HG03103 (cell line): ENCODE data around the gene SAA1.
A peak's percentile ranks its signal among the peaks of the same experiment; 100 is the strongest.
"Not testable (repeated sequence)": the region's sequence is repeated elsewhere in the genome, so short reads cannot be mapped to it uniquely, and the experiment has no call there.

Source experiments
- ATAC-seq: cut with Tn5 transposase; IDR thresholded peaks from one replicate; pipeline ENCODE4 v1.9.1; 2021; ENCODE audit warnings: low read depth; ENCODE audit not compliant: unreplicated experiment

SAA1 gene

DNA sequence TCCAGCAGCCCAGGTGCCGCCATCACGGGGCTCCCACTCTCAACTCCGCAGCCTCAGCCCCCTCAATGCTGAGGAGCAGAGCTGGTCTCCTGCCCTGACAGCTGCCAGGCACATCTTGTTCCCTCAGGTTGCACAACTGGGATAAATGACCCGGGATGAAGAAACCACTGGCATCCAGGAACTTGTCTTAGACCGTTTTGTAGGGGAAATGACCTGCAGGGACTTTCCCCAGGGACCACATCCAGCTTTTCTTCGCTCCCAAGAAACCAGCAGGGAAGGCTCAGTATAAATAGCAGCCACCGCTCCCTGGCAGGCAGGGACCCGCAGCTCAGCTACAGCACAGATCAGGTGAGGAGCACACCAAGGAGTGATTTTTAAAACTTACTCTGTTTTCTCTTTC lies at the start of gene SAA1:
Gene SAA1, plus strand, starts transcription at position 316 of the 400 bp plus-strand sequence. CDS start 624 bp downstream, outside the sequence.
- ATAC-seq: no peak

DNA sequence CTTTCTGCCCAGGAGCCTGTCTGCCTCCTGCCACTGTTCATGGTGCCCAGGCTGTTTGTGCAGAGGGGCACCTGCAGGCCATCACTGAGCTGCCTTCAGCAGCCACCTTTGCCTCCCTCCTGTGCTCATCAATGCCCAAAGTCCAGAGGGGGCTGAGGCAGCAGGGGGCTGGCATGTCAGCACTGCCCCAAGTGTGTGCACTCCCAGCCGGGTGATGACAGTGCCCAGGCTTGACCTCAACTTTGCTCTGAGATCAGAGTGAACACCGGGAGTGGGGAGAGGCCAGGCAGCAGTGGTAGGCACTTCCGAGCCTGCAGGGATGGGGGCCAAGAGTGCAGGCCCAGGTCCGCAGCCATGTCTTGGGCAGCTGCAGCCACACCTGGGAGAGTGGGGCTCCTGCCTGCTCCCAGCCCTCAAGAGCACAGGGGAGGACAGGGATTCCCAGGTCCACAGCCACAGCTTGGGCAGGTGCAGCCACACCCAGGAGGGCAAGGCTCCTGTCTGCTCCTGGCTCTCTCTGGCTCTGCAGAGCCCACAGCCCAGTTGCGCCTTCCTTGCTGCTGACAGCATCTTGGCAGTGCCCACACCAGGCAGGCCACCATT lies 44.7 kb upstream of the SAA1 start:
- no peak for ATAC-seq

DNA sequence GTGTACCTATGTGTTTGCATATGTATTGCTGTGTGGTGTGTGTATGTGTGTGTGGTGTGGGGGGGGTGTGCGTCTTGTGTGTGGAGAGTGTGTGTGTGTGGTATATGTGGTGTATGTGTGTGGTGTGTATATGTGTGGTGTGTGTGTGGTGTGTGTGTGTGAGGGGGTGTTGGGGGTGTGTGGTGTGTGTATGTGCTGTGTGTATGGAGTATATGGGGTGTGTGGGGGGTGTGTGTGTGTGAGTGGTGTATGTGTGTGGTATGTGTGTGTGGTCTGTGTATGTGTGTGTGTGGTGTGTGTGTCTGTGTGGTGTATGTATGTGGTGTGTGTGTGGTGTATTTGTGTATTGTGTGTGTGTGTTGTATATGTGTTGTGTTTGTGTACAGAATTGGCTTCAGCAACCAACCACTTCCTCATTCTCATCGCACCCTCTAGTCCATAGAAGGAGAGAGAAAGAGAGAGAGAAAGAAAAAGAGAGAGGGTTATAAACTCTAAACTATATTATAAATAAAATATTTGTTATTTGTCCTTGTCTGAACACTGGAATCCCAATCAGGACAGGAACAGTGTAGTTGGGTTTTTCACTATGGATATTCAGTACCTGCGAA lies 43.1 kb upstream of the SAA1 start:
- ATAC-seq: no peak

DNA sequence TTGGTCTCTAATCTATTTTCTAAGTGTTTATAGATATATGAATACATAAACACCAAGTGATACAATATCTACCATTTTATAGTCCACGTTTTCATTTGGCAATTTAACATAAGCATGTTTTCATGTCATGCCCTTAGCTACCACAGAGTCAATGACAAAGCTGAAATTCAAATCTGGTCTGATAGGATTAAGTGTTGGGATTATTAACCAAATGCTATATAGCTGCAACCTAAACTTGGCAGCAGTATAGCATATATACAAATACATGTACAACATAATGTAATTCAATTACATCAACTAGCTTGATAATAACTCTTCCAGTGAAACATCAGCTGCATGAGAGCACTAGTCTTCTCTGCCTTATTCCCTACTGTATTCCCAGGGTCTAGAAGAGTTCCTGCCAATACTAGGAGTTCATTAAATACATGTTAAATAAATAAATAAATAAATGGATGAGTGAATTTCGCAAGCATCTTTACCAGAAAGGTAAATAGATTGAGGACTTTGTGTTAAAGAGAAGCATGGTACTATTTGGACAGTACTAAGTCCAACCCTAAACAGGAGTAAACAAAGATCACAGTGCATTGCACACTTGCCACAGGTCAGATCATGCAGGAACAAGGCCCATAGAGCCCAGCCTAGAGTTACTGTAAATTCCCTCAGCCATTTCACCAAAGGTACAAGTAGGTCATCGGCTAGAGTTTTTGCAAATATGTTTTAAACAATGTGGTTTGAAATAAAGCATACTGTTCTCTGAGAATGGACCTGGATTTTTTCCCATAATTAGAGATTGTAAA lies 42.3 kb upstream of the SAA1 start:
- ATAC-seq: no peak

DNA sequence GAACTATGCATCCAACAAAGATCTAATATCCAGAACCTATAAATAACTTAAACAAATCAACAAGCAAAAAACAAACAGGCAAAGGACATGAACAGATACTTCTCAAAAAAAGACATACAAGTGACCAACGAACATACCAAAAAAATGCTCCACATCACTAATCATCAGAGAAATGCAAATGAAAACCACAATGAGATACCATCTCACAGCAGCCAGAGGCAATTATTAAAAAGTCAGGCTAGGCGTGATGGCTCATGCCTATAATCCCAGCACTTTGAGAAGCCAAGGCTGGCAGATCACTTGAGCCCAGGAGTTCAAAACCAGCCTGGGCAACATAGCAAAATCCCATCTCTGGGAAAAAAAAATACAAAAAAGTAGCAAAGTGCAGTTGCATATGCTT lies 40.2 kb upstream of the SAA1 start:
- no peak for ATAC-seq

DNA sequence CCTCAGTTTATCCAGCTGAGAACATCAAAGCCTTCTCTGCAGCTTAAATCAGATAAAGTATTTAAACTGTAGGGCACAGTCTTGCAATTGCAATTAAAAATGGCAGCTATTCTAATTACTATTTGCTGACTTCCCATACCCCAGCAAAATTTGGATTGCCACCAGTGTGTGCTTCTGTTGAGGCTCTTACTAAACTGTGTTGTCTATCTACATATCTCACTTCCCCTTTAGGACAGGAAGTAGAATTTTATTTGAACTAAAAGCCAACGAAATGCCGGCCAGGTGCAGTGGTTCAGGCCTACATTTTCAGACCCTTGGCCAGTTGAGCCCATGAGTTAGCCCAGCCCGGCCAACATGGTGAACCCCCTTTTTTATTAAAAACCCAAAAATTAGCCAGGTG lies 36.6 kb upstream of the SAA1 start:
- ATAC-seq: peak; percentile 90

DNA sequence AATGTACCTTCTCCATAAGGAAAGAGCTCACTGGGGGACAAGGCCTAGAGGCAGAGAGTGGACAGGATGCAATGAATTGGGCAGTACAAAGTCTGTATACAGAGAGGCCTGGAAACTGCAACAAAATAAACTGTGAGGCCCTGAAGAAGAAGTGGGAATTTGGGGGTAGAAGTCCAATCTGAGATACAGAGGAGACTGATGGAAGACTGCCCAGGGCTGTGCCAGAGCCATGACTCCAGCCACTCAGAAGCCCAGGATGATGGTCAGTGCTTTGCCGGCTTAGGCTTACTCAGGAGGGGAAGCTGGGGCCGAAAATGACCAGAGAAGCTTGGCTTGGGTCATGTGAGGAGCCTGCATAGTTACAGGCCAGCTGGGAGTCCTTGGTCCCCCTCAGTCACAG lies 35.2 kb upstream of the SAA1 start:
- no peak for ATAC-seq

DNA sequence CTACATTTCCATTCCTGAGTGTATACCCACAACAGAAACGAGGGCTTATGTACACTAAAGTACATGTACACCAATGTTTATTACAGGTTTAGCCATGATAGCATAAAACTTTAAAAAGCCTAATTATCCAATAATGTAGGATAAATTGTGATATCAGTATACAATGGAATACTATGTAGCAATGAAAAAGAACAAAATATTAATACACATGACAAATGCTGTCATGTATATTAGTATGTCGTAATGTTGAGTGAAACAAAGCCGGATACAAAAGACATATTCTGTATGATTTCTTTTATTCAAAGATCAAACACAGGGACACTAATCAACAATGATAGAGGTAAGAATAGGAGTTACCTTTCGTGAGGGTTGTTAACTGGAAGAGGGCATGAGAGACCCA lies 32.2 kb upstream of the SAA1 start:
- ATAC-seq: no peak

DNA sequence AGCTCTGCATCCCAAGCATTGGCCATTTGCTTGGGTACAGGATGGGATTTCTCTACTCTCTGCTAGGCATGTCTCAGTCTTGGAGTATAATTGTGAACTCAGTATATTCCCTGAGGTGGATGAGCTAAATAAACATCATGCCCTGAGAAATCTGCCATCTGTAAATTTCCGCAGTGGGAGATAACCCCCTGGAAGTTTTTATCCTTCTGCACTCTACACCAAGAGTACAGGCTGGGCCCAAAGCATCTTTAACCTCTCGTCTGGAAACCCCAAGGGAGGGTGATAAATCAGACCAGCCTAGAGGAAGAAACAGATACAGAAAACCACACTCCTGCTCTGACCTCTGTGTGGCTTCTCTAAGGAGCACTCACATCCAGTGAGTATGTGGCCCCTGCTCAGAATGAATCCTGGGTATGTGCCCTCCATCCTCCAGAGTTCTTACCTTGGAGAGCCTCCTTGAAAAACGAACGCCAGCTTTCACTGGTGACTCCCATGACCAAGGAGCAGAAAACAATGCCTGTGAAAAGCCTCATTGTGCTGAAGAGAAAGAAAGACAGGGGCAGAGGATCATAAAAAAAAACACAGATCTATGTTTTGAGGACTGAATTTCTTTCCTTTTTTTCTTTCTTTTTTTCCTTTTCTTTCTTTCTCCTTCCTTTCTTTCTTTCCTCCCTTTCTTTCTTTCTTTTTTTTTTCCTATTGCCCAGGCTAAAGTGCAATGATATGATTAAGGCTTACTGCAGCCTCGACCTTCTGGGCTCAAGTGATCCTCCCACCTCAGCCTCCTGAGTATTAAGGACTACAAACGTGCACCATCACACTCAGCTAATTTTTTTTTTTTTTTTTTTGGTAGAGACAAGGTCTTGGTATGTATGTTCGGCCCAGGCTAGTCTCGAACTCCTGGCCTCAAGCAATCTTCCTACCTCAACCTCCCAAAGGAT lies 30.4 kb upstream of the SAA1 start:
- ATAC-seq: no peak

DNA sequence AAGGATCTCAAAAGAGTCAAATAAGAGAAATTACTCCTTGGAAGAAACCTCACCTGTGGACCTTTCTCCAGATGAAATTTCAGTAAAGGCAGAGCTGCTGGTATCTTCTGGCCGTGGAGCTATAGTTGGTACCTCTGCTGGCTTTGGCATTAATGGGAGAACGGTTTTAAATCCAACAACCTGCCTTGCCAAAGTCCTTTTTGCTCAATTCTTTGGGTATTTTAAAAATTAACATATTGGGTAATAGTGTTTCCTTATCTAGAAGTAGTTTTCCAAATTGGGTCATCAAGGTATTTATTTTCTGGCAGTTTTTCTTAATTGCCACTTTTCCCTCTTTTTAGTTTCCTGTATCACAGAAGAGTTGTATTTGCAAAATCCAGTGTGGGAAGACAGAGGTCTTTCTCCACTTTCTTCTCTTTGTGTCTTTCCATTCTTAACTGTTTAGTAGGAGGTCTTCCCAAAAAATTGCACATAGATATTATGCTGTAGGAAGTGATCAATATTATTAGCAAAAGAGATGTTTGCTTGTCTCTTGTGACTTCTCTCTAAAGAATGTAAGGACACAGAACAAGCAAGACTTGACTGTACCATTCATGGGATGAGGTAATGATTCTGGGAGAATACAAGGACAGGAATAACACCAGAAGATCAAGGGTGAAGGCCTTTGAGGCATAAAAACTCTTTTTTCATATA lies 29.3 kb upstream of the SAA1 start, which contains the start of gene SAA4:
Gene SAA4, minus strand, starts transcription at position 139 of the 693 bp plus-strand sequence. CDS start 876 bp downstream, outside the sequence.
- ATAC-seq: no peak

DNA sequence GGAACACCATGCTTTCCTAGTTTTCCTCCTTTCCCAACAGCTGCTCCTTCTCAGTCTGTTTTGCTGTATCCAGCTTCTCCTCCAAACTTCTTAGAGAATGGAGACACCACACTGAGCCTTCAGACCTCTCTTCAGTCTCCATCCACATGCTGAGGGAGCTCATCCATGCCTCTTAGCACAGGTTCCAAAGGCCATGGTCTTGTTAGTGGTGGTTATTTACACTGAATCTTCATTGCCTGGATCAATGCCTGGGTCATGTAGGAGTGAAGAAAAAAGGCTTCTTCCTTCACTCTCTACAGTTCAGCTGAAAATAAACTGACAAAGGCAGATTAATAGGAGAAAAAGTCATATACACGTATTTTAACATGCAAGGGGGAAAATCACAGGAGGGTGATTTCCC lies 26.4 kb upstream of the SAA1 start:
- no peak for ATAC-seq

DNA sequence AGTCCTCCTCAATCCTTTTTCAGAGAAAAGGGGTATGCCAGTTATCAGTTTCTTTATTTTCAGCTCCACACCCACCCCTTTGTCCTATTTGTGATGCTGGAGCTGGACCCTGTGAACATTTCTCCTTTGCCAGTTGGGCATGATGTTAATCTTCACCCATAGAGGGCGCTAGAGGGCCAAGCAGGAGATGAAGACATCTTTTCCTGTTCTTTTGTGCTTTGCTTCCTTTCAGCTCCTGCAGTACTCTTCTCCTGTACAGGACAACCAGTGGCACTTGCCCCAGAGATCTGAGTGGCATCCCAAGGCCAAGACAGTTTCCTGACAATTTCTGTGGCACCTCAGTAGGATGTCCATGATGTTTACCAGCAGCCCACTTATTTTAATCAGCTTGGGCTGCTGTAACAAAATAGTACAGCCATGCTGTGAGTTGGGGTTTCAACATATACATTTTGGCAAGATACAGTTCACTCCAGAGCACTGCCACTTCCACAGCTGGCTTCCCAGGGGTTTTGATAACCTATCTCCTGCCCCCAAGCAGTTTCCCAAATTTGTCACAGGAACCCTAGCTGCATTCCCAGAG lies 22.2 kb upstream of the SAA1 start:
- ATAC-seq: no peak

DNA sequence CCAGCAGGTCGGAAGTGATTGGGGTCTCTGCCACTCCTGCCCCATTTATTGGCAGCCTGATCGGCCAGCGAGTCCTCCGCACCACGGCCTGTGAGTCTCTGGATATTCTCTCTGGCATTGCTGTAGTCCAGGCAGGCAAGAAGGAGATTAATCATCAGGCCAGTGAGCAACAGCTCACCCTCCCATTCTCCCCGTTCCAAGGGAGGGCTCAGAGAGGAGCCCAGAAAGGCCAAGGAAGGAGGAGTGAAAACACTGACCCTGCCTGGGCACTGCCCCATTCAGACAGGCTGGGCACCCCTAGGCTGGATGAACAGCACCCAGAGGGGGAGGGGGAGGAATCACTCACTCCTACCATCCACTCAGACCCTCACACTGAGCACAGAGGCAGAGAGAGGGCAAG lies 20.7 kb upstream of the SAA1 start:
- no peak for ATAC-seq

DNA sequence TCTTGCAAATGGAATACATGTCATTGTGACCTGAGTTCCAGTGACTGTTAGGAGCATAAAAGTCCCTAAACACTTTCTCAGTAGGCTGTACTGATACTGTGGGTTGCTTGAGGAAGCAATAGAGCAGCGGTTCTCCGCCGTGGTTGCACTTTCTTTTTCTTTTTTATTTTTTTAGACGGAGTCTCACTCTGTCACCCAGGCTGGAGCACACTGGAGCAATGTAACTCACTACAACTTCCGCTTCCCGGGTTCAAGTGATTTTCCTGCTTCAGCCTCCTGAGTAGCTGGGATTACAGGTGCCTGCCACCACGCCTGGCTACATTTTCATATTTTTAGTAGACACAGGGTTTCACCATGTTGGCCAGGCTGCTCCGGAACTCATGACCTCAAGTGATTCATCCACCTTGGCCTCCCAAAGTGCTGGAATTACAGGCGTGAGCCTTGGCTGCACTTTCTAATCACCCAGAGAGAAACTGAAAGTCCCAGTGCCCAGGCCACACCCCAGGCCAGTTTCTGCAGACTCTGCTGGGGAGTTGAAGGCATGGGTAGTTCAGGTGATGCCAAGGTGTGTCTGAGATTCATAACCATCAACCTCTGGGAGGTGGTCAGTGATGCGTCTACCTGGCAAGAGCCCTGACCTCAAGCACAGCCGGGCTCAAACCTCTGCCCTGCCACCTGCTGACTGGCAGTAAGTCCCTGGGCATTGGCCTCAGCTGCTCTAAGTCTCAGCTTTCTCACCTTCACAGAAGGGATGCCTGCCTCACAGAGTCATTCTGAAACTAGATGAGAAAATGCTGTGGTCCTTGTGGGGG lies 19.5 kb upstream of the SAA1 start:
- ATAC-seq: peak; percentile 76

DNA sequence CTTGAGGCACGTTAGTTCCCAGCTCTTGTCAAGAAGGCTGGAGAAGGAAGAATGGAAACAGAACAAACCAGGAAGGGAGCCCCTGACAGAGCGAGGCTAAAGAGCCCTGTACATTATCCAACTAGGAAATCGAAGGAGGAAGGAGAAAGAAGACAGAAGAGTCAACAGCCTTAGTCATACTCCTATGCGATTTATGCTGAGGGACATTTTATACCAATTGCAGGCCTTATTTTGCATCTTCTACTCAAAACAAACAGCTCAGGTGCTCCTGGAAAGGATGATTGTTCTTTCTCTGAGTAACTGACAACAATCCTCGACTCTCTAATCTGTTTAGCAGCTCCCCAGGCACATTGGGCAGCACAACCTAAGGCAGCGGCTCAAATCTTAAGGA lies 18.9 kb upstream of the SAA1 start:
- ATAC-seq: not testable (repeated sequence)

DNA sequence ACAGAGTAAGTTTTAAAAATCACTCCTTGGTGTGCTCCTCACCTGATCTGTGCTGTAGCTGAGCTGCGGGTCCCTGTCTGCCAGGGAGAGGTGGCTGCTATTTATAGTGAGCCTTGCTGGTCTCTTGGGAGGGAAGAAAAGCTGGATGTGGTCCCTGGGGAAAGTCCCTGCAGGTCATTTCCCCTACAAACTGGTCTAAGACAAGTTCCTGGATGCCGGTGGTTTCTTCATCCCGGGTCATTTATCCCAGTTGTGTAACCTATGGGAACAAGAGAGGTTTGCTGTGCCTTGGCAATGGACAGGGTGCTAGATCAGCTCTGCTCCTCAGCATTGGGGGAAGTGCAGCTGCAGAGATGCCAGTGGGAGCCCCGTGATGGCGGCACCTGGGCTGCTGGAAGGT lies 17.5 kb upstream of the SAA1 start, which contains the start of gene SAA2:
Gene SAA2, minus strand, starts transcription at position 108 of the 400 bp plus-strand sequence. CDS start 657 bp downstream, outside the sequence.
- no peak for ATAC-seq

DNA sequence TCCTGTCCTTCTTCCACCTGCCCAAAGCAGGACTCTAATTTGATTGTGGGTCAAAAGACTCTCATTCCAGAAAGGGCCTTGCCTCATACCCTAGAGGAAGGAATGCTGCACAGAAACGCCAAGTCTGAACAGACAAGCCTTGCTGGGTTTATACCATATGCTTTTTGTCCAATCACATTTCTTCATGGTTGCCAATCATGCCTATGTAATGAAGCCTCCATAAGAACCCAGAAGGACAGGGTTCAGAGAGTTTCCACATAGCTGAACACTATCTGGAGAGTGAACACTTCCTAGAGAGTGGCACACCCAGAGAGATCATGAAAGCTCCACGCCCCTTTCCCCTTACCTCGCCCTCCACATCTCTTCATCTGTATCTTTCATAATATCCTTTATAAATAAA lies 12.8 kb upstream of the SAA1 start:
- no peak for ATAC-seq

DNA sequence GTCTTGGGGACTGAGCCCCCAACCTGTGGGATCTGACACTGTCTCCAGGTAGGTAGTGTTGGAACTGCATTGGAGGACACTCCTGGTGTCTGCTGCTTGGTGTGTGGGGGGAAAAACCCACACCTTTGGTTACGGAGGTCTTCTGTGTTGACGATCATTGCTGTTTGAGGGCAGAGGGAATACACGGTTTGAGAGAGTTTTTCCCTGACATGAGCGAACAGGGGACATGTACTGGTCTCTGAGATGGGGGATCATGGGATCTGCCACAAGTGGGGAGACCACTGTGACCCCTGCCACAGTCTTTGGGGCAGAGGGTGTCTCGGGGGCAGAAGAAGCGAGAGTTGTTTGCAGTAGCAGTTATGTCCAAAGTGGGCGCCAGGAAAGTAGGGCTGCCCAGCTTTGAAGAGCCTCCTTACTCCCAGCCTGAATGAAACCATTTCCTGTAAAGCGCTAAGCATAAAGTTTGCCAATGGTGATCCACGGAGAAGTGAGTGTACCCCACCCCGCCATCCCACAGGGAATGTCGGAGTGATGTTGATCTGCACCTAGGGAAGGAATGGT lies 12.2 kb upstream of the SAA1 start:
- ATAC-seq: no peak
